HCT116 (cell line): ENCODE measurements around the gene PSMA7. TPM values are rescaled to one million over a fixed set of nuclear protein-coding genes. Genes with fewer than 3 reads are reported as not detected.

Experiments used
- ATAC-seq: fragments of 200-7000 bp; cut with Tn5 transposase; 2 replicates; pipeline ENCODE4 v1.9.1; 2020; ENCODE audit warnings: mild to moderate bottlenecking, moderate library complexity
- BruUV-seq: library from RNA; stranded (reverse); fragments of 400-500 nt; replicated peaks from 2 replicates; lab custom pipeline; 2021; lab: Mats Ljungman, UMichigan
- CTCF ChIA-PET: fragments of 300-600 bp; sonication (Branson Sonifier 250); formaldehyde crosslinking; loops from one replicate; lab custom pipeline; 2021; ENCODE audit warnings: antibody characterized with exemption; lab: Charles Lee
- POLR2A ChIA-PET: fragments of 300-600, 350-600 bp; sonication (Branson Sonifier 250); formaldehyde crosslinking; loops from one replicate; lab custom pipeline; 2021; ENCODE audit warnings: antibody characterized with exemption; lab: Charles Lee
- RAD21 ChIA-PET, 2 experiments: fragments of 300-600 bp; sonication (Branson Sonifier 250); formaldehyde crosslinking; loops; one replicate each; lab custom pipeline; 2023; ENCODE audit warnings: low total read pairs in 2 of 2; ENCODE audit not compliant: uncharacterized antibody in 2 of 2, unreplicated experiment in 2 of 2, low non-redundant PET in 1 of 2; lab: Charles Lee
- DNase-seq: peaks from one replicate; pipeline ENCODE4 v3.0.0-alpha.2; 2010; ENCODE audit warnings: low read depth, low spot score
- H2AFZ ChIP-seq: fragments of 200-600 bp; shearing (Covaris generic), sonication (generic); 2 replicates; pipeline ENCODE4 v1.6.1; 2017; ENCODE audit warnings: low read depth, mixed run types, mixed read lengths, antibody characterized with exemption, low read length; ENCODE audit not compliant: poor library complexity, severe bottlenecking
- H3K27ac ChIP-seq: 2 replicates; pipeline ENCODE4 v1.5.1; 2012; ENCODE audit warnings: low read depth, low read length
- H3K27me3 ChIP-seq: fragments of 200-600 bp; sonication (generic); 2 replicates; pipeline ENCODE4 v1.6.1; 2016; ENCODE audit warnings: mixed run types, low read length, mixed read lengths; ENCODE audit not compliant: insufficient read depth
- H3K36me3 ChIP-seq, 2 experiments: fragments of 200-500 bp in 1 of 2; fragments of 200-600 bp in 1 of 2; sonication (Bioruptor generic) in 1 of 2; sonication (generic) in 1 of 2; 2 replicates each; pipeline versions ENCODE4 v1.5.1 to v1.6.1; 2014 to 2016; ENCODE audit warnings: low read length in 2 of 2, inconsistent platforms in 1 of 2, mixed read lengths in 1 of 2, mixed run types in 1 of 2; ENCODE audit not compliant: insufficient read depth in 2 of 2, control insufficient read depth in 1 of 2
- H3K4me1 ChIP-seq, 2 experiments: fragments of 200-600 bp in 1 of 2; sonication (generic) in 1 of 2; 2 replicates each; pipeline versions ENCODE4 v1.5.1 to v1.6.1; 2012 to 2017; ENCODE audit warnings: low read length in 2 of 2, inconsistent platforms in 1 of 2, mild to moderate bottlenecking in 1 of 2, mixed read lengths in 1 of 2, mixed run types in 1 of 2, moderate library complexity in 1 of 2; ENCODE audit not compliant: insufficient read depth in 2 of 2, control insufficient read depth in 1 of 2
- H3K4me2 ChIP-seq: fragments of 200-600 bp; sonication (generic); 2 replicates; pipeline ENCODE4 v1.6.1; 2017; ENCODE audit warnings: mixed run types, low read length, mixed read lengths
- H3K4me3 ChIP-seq, 2 experiments: fragments of 200-600 bp in 1 of 2; sonication (generic) in 1 of 2; replicated peaks in 1 of 2; 2 replicates each; pipeline ENCODE4 v1.5.1; 2011 to 2016; ENCODE audit warnings: low read length in 2 of 2, control low read depth in 1 of 2, low read depth in 1 of 2, mild to moderate bottlenecking in 1 of 2, mixed read lengths in 1 of 2, mixed run types in 1 of 2
- H3K79me2 ChIP-seq: fragments of 200-600 bp; sonication (generic); 2 replicates; pipeline ENCODE4 v1.6.1; 2017; ENCODE audit warnings: mild to moderate bottlenecking, mixed run types, low read length, moderate library complexity, mixed read lengths; ENCODE audit not compliant: insufficient read depth
- H3K9ac ChIP-seq: fragments of 200-600 bp; sonication (generic); 2 replicates; pipeline ENCODE4 v1.6.1; 2016; ENCODE audit warnings: low read length, mixed read lengths
- H3K9me2 ChIP-seq: fragments of 200-600 bp; sonication (generic), shearing (Covaris generic); 2 replicates; pipeline ENCODE4 v1.6.1; 2017; ENCODE audit warnings: mixed run types, mild to moderate bottlenecking, moderate library complexity; ENCODE audit not compliant: insufficient read depth
- H3K9me3 ChIP-seq, 2 experiments: fragments of 200-500 bp in 1 of 2; fragments of 200-600 bp in 1 of 2; sonication (Bioruptor generic) in 1 of 2; sonication (generic) in 1 of 2; 2 replicates each; pipeline ENCODE4 v1.6.1; 2014 to 2017; ENCODE audit warnings: low read length in 2 of 2, mixed read lengths in 2 of 2, inconsistent platforms in 1 of 2, low read depth in 1 of 2, mild to moderate bottlenecking in 1 of 2, mixed run types in 1 of 2, moderate library complexity in 1 of 2; ENCODE audit not compliant: control insufficient read depth in 1 of 2, insufficient read depth in 1 of 2
- H4K20me1 ChIP-seq: fragments of 200-600 bp; sonication (generic), shearing (Covaris generic); 2 replicates; pipeline ENCODE4 v1.6.1; 2017; ENCODE audit warnings: mixed run types, mild to moderate bottlenecking, moderate library complexity; ENCODE audit not compliant: insufficient read depth
- CBX3 ChIP-seq: IDR thresholded peaks from 2 replicates; pipeline ENCODE4 v1.6.1; 2012; ENCODE audit warnings: low read depth
- EGR1 ChIP-seq: IDR thresholded peaks from 2 replicates; pipeline ENCODE4 v1.6.1; 2012; ENCODE audit warnings: low read depth
- JUND ChIP-seq: IDR thresholded peaks from 2 replicates; pipeline ENCODE4 v1.6.1; 2012
- RAD21 ChIP-seq: IDR thresholded peaks from 2 replicates; pipeline ENCODE4 v1.6.1; 2012; ENCODE audit warnings: low read depth, mild to moderate bottlenecking
- SP1 ChIP-seq: IDR thresholded peaks from 2 replicates; pipeline ENCODE4 v1.6.1; 2012; ENCODE audit warnings: low read depth
- SRF ChIP-seq: IDR thresholded peaks from 2 replicates; pipeline ENCODE4 v1.6.1; 2012; ENCODE audit warnings: low read depth
- intact Hi-C: fragments of 100-400 bp; cut with micrococcal nuclease; formaldehyde crosslinking; loops from 2 replicates; pipeline ENCODE4 v1.10.0; 2022
- total RNA-seq: library from RNA; stranded (reverse); gene quantifications from one replicate; pipeline ENCODE4 v1.2.1, GENCODE V29; 2021; ENCODE audit not compliant: unreplicated experiment
- TF ChIP-seq, protein P1 (sequence below): IDR thresholded peaks from 2 replicates; pipeline ENCODE4 v1.6.1; 2012; ENCODE audit warnings: low read depth
- TF ChIP-seq, protein P2 (sequence below): IDR thresholded peaks from 2 replicates; pipeline ENCODE4 v1.6.1; 2011; ENCODE audit warnings: mild to moderate bottlenecking, low read length, moderate library complexity; ENCODE audit not compliant: insufficient replicate concordance; ENCODE audit errors: extremely low read depth
- TF ChIP-seq, protein P3 (sequence below): IDR thresholded peaks from 2 replicates; pipeline ENCODE4 v1.6.1; 2012

The PSMA7 gene
- total RNA-seq, 1 experiment from 2014 or later: 364 TPM

DNA sequence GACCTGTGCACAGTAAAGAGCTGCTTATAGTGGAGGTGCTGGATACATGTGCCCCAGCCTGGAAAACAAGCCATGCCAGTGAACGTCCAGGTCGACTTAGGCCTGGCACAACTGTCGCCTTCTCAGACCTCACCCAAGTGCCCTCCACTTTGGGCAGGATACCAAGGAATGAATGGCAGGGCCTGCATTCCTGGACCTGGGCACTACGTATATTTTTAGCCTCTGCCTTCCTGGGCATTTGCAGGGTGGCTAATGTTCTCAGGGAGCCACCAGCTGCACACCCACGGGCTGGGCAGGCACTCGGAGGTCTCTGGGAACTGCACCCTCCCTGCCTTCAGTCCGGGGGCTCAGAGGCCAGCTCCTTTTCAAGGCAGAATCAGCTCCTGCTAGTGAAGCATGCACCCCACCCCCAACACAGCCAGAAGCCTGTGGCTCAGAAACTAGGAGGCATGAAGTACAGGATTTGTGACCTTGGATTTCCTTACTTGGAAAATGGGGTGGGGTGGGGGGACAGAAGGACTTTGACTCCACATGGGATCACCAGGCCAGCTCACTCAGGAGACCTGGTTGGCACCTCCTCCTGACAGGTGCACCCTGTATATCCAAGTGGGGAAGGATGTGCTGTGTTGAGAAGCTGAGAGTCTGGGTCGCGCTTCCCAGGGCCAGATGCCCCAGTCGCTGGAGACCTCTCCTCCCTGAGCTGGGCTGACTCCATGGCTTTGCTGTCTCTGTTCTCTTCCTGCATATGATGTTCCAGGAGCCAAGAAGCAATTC lies 23.4 kb downstream of the PSMA7 start:
- CTCF ChIA-PET: no interaction called here
- H3K27ac ChIP-seq: no peak overlapping the region
- H3K79me2 ChIP-seq: peaks cover 20% of the 10 kb centered on the region
- no peak overlapping the region for H3K4me2 ChIP-seq
- H3K9me3 ChIP-seq: no peaks in the 10 kb centered on the region
- H3K27me3 ChIP-seq: no peaks in the 10 kb centered on the region
- no peak for DNase-seq
- H3K9ac ChIP-seq: no peak overlapping the region
- TF ChIP-seq, protein P1, sequence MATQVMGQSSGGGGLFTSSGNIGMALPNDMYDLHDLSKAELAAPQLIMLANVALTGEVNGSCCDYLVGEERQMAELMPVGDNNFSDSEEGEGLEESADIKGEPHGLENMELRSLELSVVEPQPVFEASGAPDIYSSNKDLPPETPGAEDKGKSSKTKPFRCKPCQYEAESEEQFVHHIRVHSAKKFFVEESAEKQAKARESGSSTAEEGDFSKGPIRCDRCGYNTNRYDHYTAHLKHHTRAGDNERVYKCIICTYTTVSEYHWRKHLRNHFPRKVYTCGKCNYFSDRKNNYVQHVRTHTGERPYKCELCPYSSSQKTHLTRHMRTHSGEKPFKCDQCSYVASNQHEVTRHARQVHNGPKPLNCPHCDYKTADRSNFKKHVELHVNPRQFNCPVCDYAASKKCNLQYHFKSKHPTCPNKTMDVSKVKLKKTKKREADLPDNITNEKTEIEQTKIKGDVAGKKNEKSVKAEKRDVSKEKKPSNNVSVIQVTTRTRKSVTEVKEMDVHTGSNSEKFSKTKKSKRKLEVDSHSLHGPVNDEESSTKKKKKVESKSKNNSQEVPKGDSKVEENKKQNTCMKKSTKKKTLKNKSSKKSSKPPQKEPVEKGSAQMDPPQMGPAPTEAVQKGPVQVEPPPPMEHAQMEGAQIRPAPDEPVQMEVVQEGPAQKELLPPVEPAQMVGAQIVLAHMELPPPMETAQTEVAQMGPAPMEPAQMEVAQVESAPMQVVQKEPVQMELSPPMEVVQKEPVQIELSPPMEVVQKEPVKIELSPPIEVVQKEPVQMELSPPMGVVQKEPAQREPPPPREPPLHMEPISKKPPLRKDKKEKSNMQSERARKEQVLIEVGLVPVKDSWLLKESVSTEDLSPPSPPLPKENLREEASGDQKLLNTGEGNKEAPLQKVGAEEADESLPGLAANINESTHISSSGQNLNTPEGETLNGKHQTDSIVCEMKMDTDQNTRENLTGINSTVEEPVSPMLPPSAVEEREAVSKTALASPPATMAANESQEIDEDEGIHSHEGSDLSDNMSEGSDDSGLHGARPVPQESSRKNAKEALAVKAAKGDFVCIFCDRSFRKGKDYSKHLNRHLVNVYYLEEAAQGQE: no peak
- no peak for TF ChIP-seq EGR1
- TF ChIP-seq JUND: no peak
- TF ChIP-seq, protein P2, sequence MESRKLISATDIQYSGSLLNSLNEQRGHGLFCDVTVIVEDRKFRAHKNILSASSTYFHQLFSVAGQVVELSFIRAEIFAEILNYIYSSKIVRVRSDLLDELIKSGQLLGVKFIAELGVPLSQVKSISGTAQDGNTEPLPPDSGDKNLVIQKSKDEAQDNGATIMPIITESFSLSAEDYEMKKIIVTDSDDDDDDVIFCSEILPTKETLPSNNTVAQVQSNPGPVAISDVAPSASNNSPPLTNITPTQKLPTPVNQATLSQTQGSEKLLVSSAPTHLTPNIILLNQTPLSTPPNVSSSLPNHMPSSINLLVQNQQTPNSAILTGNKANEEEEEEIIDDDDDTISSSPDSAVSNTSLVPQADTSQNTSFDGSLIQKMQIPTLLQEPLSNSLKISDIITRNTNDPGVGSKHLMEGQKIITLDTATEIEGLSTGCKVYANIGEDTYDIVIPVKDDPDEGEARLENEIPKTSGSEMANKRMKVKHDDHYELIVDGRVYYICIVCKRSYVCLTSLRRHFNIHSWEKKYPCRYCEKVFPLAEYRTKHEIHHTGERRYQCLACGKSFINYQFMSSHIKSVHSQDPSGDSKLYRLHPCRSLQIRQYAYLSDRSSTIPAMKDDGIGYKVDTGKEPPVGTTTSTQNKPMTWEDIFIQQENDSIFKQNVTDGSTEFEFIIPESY: no peak
- TF ChIP-seq SRF: no peak
- no peak for TF ChIP-seq RAD21
- no peak for TF ChIP-seq SP1
- TF ChIP-seq, protein P3, sequence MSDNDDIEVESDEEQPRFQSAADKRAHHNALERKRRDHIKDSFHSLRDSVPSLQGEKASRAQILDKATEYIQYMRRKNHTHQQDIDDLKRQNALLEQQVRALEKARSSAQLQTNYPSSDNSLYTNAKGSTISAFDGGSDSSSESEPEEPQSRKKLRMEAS: no peak
- TF ChIP-seq CBX3: no peak
- TF ChIP-seq, all 23 proteins: peak for 0
- H4K20me1 ChIP-seq: no peaks in the 10 kb centered on the region; the same call in 1 of the 2 replicates
- intact Hi-C loops: loop anchor here (5.0 kb wide), 1 partner anchor 52 kb away; the partner anchor contains the start of gene TAF4
- RAD21 ChIA-PET: no interaction called here
- POLR2A ChIA-PET: no interaction called here
- no peak overlapping the region for H3K4me3 ChIP-seq
- no peak overlapping the region for H2AFZ ChIP-seq
- no peaks in the 10 kb centered on the region for H3K9me2 ChIP-seq
- BruUV-seq: no TSS peak
- peaks cover 12 to 26% of the 10 kb centered on the region in 2 experiments for H3K4me1 ChIP-seq
- no peak for ATAC-seq
- H3K36me3 ChIP-seq: no peaks in the 10 kb centered on the region
